ENCODE data around the gene HYAL2.

The HYAL2 gene

GRCh38 chr3:50302095-50303012 is 20.2 kb downstream of the HYAL2 start:
- in situ Hi-C loops (cut with MboI; ENCODE audit: low pct_unique_long_range_greater_than_20kb, low sequenced_read_pairs, unreplicated experiment) = no loop called here
- TF ChIP-seq CTCF (IDR thresholded peaks at IDR 0.05; ENCODE audit: extremely low read depth, insufficient read depth, missing control alignments) = no peak
- DNase-seq (ENCODE audit: low spot score) = no peak

GRCh38 chr3:50300681-50301254 is 21.8 kb downstream of the HYAL2 start:
- in situ Hi-C loops (cut with MboI; ENCODE audit: low pct_unique_long_range_greater_than_20kb, low sequenced_read_pairs, unreplicated experiment) = no loop called here
- DNase-seq (ENCODE audit: low spot score) = no peak

GRCh38 chr3:50299929-50300680 is 22.4 kb downstream of the HYAL2 start:
- no peak for TF ChIP-seq CTCF (IDR thresholded peaks at IDR 0.05; ENCODE audit: extremely low read depth, insufficient read depth, missing control alignments)
- in situ Hi-C loops (cut with MboI; ENCODE audit: low pct_unique_long_range_greater_than_20kb, low sequenced_read_pairs, unreplicated experiment) = no loop called here
- no peak for DNase-seq (ENCODE audit: low spot score)

More at GRCh38 chr3:50300681-50301254, 21.8 kb downstream of the HYAL2 start:
- no peak for TF ChIP-seq CTCF (IDR thresholded peaks at IDR 0.05; ENCODE audit: extremely low read depth, insufficient read depth, missing control alignments)

- TF ChIP-seq CTCF (IDR thresholded peaks at IDR 0.05; ENCODE audit: extremely low read depth, insufficient read depth, missing control alignments) = no peak
- in situ Hi-C loops (cut with MboI; ENCODE audit: low pct_unique_long_range_greater_than_20kb, low sequenced_read_pairs, unreplicated experiment) = no loop called here
- no peak for DNase-seq (ENCODE audit: low spot score)
Measured at GRCh38 chr3:50299638-50299928, 23.0 kb downstream of the HYAL2 start.

- in situ Hi-C loops (cut with MboI; ENCODE audit: low pct_unique_long_range_greater_than_20kb, low sequenced_read_pairs, unreplicated experiment) = no loop called here
- DNase-seq (ENCODE audit: low spot score) = peak; percentile 99
- peak; percentile 39 for TF ChIP-seq CTCF (IDR thresholded peaks at IDR 0.05; ENCODE audit: extremely low read depth, insufficient read depth, missing control alignments)
Measured at GRCh38 chr3:50298836-50299637, 23.5 kb downstream of the HYAL2 start, which contains the start of the genes HYAL3 and NAA80. TSS of gene HYAL3 (minus strand) at chr3:50299405. CDS start at chr3:50295602, 3,803 bp downstream. TSS of gene NAA80 (minus strand) at chr3:50299405. CDS start at chr3:50297463, 1,942 bp downstream.

All from GM13977 (cell line).